Measurements from ENCODE around the gene ID4.

GRCh38 chr6:19837511-19838441, 606 bp downstream of the ID4 start:
- TF ChIP-seq POLR2AphosphoS5 (IDR thresholded peaks at IDR 0.05; ENCODE audit: borderline replicate concordance, low read depth, low read length): no peak; the same call in 1 of the 2 replicates
- TF ChIP-seq EZH2 (IDR thresholded peaks at IDR 0.05): no peak
